Measurements from ENCODE around the gene CCHCR1.
"Not testable (repeated sequence)": the region's sequence is repeated elsewhere in the genome, so short reads cannot be mapped to it uniquely, and the experiment has no call there.

CCHCR1 gene

DNA sequence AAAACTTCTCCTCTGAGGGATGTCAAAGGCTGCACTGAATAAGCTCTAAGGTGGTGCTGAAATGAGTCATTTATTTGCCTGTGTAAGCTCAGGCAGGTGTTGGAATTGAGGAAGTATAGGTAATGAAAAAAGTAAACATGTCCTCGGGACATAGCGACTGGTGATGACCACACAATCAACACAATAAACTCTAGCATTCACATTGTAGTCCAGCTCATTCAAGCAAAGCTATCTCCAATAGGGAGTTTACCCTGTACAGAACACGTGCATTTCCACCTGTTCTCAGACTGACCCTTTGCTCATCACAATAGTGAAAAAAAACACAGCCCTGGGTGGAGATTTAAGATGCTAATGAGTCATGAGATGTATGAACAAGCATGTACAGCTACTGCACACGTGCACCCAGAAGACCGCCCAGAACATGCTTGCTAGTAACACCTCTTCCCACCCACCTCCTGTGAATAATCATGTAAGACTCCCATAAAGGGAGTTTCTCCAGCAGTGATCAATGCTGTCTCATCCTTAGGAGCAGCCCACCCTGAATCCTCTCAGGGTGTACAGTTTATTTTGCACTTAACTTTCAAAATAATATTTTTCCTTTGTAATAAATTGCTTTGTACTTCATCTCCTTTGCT is 45.9 kb upstream of the CCHCR1 start:
- Histone ChIP-seq H3K4me3 (replicated peaks; ENCODE audit: insufficient read depth, low read length) (no peak overlapping the region), H3K27me3 (ENCODE audit: insufficient read depth, poor library complexity, severe bottlenecking) (no peaks in the 10 kb centered on the region), H3K27ac (replicated peaks) (peak overlapping the region; percentile 76)
- peak; percentile 74 to 79 for DNase-seq (ENCODE audit: low read depth in 1 of 2, low spot score in 1 of 2)
- TF ChIP-seq, protein P1, sequence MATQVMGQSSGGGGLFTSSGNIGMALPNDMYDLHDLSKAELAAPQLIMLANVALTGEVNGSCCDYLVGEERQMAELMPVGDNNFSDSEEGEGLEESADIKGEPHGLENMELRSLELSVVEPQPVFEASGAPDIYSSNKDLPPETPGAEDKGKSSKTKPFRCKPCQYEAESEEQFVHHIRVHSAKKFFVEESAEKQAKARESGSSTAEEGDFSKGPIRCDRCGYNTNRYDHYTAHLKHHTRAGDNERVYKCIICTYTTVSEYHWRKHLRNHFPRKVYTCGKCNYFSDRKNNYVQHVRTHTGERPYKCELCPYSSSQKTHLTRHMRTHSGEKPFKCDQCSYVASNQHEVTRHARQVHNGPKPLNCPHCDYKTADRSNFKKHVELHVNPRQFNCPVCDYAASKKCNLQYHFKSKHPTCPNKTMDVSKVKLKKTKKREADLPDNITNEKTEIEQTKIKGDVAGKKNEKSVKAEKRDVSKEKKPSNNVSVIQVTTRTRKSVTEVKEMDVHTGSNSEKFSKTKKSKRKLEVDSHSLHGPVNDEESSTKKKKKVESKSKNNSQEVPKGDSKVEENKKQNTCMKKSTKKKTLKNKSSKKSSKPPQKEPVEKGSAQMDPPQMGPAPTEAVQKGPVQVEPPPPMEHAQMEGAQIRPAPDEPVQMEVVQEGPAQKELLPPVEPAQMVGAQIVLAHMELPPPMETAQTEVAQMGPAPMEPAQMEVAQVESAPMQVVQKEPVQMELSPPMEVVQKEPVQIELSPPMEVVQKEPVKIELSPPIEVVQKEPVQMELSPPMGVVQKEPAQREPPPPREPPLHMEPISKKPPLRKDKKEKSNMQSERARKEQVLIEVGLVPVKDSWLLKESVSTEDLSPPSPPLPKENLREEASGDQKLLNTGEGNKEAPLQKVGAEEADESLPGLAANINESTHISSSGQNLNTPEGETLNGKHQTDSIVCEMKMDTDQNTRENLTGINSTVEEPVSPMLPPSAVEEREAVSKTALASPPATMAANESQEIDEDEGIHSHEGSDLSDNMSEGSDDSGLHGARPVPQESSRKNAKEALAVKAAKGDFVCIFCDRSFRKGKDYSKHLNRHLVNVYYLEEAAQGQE (IDR thresholded peaks at IDR 0.05; ENCODE audit: insufficient replicate concordance, low read depth): peak; percentile 40
- no peak for TF ChIP-seq SPI1 (IDR thresholded peaks at IDR 0.05; ENCODE audit: borderline replicate concordance, low read depth)

- peak; percentile 43 to 47 for DNase-seq (ENCODE audit: low read depth in 1 of 2, low spot score in 1 of 2)
- Histone ChIP-seq H3K4me3 (replicated peaks; ENCODE audit: insufficient read depth, low read length) (peak overlapping the region; percentile 15; the same call in 1 of the 2 replicates), H3K27ac (replicated peaks) (peak overlapping the region; percentile 76), H3K27me3 (ENCODE audit: insufficient read depth, poor library complexity, severe bottlenecking) (no peaks in the 10 kb centered on the region)
- TF ChIP-seq SPI1 (IDR thresholded peaks at IDR 0.05; ENCODE audit: borderline replicate concordance, low read depth) (no peak), POLR2AphosphoS5 (IDR thresholded peaks at IDR 0.05; ENCODE audit: low read depth) (0 out of 2 replicates have a peak, but pooled peaks have one; percentile 11)
These were observed 44.9 kb upstream of the CCHCR1 start for GRCh38 chr6:31202259-31203166.

DNA sequence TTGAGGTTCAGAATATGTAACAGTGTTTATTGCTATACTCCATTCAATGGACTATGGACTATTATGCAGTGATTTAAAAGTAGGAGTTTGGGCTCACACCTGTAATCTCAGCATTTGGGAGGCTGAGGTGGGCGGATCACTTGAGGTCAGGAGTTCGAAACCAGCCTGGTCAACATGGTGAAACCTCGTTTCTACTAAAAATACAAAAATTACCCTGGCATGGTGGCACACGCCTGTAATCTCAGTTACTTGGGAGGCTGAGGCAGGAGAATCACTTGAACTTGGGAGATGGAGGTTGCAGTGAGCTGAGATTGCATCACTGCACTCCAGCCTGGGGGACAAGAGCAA is 41.5 kb upstream of the CCHCR1 start:
- peak overlapping the region; percentile 74 for H3K4me3 ChIP-seq (replicated peaks; ENCODE audit: insufficient read depth, low read length)
- not testable (repeated sequence) for DNase-seq (ENCODE audit: low read depth in 1 of 2, low spot score in 1 of 2); H3K27me3 ChIP-seq (ENCODE audit: insufficient read depth, poor library complexity, severe bottlenecking); H3K27ac ChIP-seq (replicated peaks)

GRCh38 chr6:31197559-31198305 is 40.1 kb upstream of the CCHCR1 start:
- H3K27ac ChIP-seq (replicated peaks): peak overlapping the region; percentile 96
- no peaks in the 10 kb centered on the region for H3K27me3 ChIP-seq (ENCODE audit: insufficient read depth, poor library complexity, severe bottlenecking)
- peak; percentile 30; the same call in 1 of the 2 replicates for TF ChIP-seq SPI1 (IDR thresholded peaks at IDR 0.05; ENCODE audit: borderline replicate concordance, low read depth)
- TF ChIP-seq GABPA (IDR thresholded peaks at IDR 0.05; ENCODE audit: low read depth): no peak
- TF ChIP-seq, protein P2, sequence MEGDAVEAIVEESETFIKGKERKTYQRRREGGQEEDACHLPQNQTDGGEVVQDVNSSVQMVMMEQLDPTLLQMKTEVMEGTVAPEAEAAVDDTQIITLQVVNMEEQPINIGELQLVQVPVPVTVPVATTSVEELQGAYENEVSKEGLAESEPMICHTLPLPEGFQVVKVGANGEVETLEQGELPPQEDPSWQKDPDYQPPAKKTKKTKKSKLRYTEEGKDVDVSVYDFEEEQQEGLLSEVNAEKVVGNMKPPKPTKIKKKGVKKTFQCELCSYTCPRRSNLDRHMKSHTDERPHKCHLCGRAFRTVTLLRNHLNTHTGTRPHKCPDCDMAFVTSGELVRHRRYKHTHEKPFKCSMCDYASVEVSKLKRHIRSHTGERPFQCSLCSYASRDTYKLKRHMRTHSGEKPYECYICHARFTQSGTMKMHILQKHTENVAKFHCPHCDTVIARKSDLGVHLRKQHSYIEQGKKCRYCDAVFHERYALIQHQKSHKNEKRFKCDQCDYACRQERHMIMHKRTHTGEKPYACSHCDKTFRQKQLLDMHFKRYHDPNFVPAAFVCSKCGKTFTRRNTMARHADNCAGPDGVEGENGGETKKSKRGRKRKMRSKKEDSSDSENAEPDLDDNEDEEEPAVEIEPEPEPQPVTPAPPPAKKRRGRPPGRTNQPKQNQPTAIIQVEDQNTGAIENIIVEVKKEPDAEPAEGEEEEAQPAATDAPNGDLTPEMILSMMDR (IDR thresholded peaks at IDR 0.05; ENCODE audit: insufficient read depth, low read length): no peak
- TF ChIP-seq, protein P1 (IDR thresholded peaks at IDR 0.05; ENCODE audit: insufficient replicate concordance, low read depth): peak; percentile 60
- TF ChIP-seq POLR2AphosphoS5 (IDR thresholded peaks at IDR 0.05; ENCODE audit: low read depth): peak; percentile 66
- DNase-seq (ENCODE audit: low read depth in 1 of 2, low spot score in 1 of 2): peak; percentile 86 to 98
- H3K4me3 ChIP-seq (replicated peaks; ENCODE audit: insufficient read depth, low read length): peak overlapping the region; percentile 74

DNA sequence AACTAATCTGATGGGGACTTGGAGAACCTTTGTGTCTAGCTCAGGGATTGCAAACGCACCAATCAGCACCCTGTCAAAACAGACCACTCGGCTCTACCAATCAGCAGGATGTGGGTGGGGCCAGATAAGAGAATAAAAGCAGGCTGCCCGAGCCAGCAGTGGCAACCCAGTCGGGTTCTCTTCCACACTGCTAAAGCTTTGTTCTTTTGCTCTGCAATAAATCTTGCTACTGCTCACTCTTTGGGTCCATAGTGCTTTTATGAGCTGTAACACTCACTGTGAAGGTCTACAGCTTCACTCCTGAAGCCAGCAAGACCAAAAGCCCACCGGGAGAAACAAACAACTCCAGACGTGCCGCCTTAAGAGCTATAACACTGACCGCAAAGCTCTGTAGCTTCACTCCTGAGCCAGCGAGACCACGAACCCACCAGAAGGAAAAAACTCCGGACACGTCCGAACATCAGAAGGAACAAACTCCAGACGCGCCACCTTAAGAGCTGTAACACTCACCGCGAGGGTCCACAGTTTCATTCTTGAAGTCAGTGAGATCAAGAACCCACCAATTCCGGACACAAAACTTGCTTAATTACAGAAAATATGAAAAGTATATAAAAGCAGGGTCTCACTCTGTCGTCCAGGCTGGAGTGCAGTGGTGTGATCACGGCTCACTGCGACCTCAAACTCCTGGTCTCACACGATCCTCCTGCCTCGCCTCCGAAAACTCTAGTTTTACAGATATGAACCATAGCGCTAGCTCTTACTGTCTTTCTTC is 38.8 kb upstream of the CCHCR1 start:
- H3K27ac ChIP-seq (replicated peaks): peak overlapping the region; percentile 96; the same call in 1 of the 2 replicates
- H3K27me3 ChIP-seq (ENCODE audit: insufficient read depth, poor library complexity, severe bottlenecking); DNase-seq (ENCODE audit: low read depth in 1 of 2, low spot score in 1 of 2): not testable (repeated sequence)
- H3K4me3 ChIP-seq (replicated peaks; ENCODE audit: insufficient read depth, low read length): peak overlapping the region; percentile 74

DNA sequence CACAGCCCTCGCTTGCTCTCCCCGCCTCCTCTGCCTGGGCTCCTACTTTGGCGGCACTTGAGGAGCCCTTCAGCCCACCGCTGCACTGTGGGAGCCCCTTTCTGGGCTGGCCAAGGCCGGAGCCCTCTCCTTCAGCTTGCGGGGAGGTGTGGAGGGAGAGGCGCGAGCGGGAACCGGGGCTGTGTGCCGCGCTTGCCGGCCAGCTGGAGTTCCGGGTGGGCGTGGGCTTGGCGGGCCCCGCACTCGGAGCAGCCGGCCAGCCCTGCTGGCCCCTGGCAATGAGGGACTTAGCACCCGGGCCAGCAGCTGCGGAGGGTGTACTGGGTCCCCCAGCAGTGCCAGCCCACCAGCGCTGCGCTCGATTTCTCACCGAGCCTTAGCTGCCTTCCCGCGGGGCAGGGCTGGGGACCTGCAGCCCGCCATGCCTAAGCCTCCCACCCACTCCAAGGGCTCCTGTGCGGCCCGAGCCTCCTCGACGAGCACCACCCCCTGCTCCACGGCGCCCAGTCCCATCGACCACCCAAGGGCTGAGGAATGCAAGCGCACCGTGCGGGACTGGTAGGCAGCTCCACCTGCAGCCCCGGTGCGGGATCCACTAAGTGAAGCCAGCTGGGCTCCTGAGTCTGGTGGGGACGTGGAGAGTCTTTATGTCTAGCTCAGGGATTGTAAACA is 37.8 kb upstream of the CCHCR1 start:
- DNase-seq (ENCODE audit: low read depth in 1 of 2, low spot score in 1 of 2); H3K27ac ChIP-seq (replicated peaks); H3K27me3 ChIP-seq (ENCODE audit: insufficient read depth, poor library complexity, severe bottlenecking); H3K4me3 ChIP-seq (replicated peaks; ENCODE audit: insufficient read depth, low read length): not testable (repeated sequence)
